ENCODE data around the gene BAX.
"Not testable (repeated sequence)": the region's sequence is repeated elsewhere in the genome, so short reads cannot be mapped to it uniquely, and the experiment has no call there.

DNA sequence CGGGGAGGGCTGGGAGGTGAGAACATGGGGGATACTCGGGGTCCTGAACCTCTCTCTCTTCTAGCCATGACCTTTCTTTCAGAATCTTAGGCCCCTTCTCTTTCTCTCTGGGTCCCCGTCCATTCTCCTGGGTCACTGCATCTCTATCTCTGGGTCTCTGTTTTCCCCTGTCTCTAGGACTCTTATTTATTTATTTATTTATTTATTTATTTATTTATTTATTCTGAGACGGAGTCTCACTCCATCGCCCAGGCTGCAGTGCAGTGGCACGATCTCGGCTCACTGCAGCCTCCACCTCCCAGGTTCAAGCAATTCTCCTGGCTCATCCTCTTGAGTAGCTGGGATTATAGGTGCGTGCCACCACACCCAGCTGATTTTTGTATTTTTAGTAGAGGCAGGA lies 35.4 kb upstream of the BAX start:
- TF ChIP-seq CTCF (optimal IDR thresholded peaks at IDR 0.05 in 1 of 3, IDR thresholded peaks at IDR 0.05 in 1 of 3, conservative IDR thresholded peaks at IDR 0.05 in 1 of 3; ENCODE audit: extremely low read depth in 1 of 3, insufficient read depth in 2 of 3, low read length in 3 of 3); EZH2 (IDR thresholded peaks at IDR 0.05; ENCODE audit: low read length): not testable (repeated sequence)

All from keratinocyte (primary cell).